Measurements from ENCODE around the gene ZNF428. TPM values are rescaled to one million over a fixed set of nuclear protein-coding genes. Genes with fewer than 3 reads are reported as not detected.

The ZNF428 gene
- total and polyA plus RNA-seq, 2 of the 8 experiments (the other 6 are each of a cell fraction or from before 2014, with no cell fraction given) = 7.8 to 16.7 TPM

DNA sequence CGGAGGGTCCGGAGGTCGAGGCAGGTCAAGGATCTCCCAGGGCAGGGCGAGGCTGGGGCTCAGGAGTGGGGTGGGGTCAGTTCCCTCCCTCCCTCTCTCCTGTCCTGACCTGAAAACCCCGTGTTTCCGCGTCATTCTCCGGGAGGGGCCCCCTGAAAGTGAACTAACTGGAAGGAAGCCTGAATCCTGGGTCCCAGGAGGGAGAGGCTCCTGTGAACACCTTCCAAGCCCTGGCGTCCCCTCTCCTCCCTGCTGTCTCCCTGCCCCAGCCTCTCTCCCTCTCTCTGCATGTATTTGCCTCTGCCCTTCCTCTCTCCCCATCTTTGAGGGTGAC lies 21.0 kb upstream of the ZNF428 start:
- Histone ChIP-seq H2AK5ac (ENCODE audit: low read depth, low read length) (no peak overlapping the region), H3K23me2 (ENCODE audit: low read depth, low read length) (peaks cover 12% of the 10 kb centered on the region), H3K56ac (replicated peaks; ENCODE audit: insufficient read length, low read depth, low read length) (no peak overlapping the region), H2BK15ac (ENCODE audit: low read length) (peak overlapping the region; percentile 92; the same call in 1 of the 2 replicates), H4K5ac (ENCODE audit: insufficient read length, low read depth, low read length) (no peak overlapping the region), H2BK12ac (ENCODE audit: low read depth, low read length) (peak overlapping the region; percentile 78; the same call in 1 of the 2 replicates), H3K27ac (ENCODE audit: low read depth, low read length) (no peak overlapping the region), H3K4me2 (ENCODE audit: insufficient read depth in 1 of 2, low read depth in 2 of 2, low read length in 2 of 2) (peak overlapping the region; percentile 88 to 92), H4K91ac (replicated peaks; ENCODE audit: insufficient read length, low read length) (peak overlapping the region; percentile 48), H3K79me1 (ENCODE audit: low read depth, low read length) (peaks cover 2% of the 10 kb centered on the region; the same call in 1 of the 2 replicates), H3K14ac (ENCODE audit: insufficient read length) (no peak overlapping the region), H4K20me1 (replicated peaks in 1 of 2; ENCODE audit: control insufficient read depth in 1 of 2, insufficient read depth in 2 of 2, low read length in 2 of 2) (no peaks in the 10 kb centered on the region), H2BK5ac (ENCODE audit: low read depth, low read length) (peak overlapping the region; percentile 85; the same call in 1 of the 2 replicates), H3K27me3 (replicated peaks in 1 of 4; ENCODE audit: control insufficient read depth in 3 of 4, extremely low read depth in 1 of 4, insufficient read depth in 3 of 4, low read length in 3 of 4) (peaks cover 11 to 48% (median 29%) of the 10 kb centered on the region in 4 experiments), H3K4ac (replicated peaks; ENCODE audit: insufficient read length, low read depth, low read length) (no peak overlapping the region), H2BK120ac (replicated peaks; ENCODE audit: low read depth, low read length) (no peak overlapping the region), H3K36me3 (ENCODE audit: control insufficient read depth in 2 of 4, insufficient read depth in 4 of 4, low read length in 3 of 4) (no peaks in the 10 kb centered on the region), H3K4me1 (replicated peaks in 1 of 4; ENCODE audit: control insufficient read depth in 3 of 4, insufficient read depth in 4 of 4, low read length in 3 of 4) (peaks cover 6 to 22% (median 13%) of the 10 kb centered on the region in 4 experiments), H3K18ac (ENCODE audit: extremely low read depth, low read length) (peak overlapping the region; percentile 65; the same call in 1 of the 2 replicates), H4K8ac (ENCODE audit: extremely low read depth, insufficient read depth, low read length) (no peak overlapping the region), H2BK20ac (ENCODE audit: low read length) (no peak overlapping the region), H3K9me3 (ENCODE audit: insufficient read depth in 2 of 2, low read depth in 1 of 2, low read length in 1 of 2) (no peaks in the 10 kb centered on the region), H3K79me2 (ENCODE audit: control insufficient read depth in 1 of 2, insufficient read depth in 2 of 2, low read length in 2 of 2) (no peaks in the 10 kb centered on the region), H3K9ac (replicated peaks in 1 of 4; ENCODE audit: extremely low read depth in 1 of 4, low read depth in 3 of 4, low read length in 3 of 4) (no peak overlapping the region; a peak in 1 of 7 replicates), H3K23ac (ENCODE audit: insufficient read length) (no peak overlapping the region), H3K4me3 (ENCODE audit: extremely low read depth in 1 of 4, insufficient read depth in 2 of 4, low read depth in 3 of 4, low read length in 4 of 4) (peak overlapping the region; percentile 52 to 92 (median 71)), H2AFZ (ENCODE audit: low read length) (no peak overlapping the region; the same call in 1 of the 2 replicates)
- TF ChIP-seq SIRT6 (IDR thresholded peaks at IDR 0.05; ENCODE audit: low read length) (no peak), TAF1 (IDR thresholded peaks at IDR 0.05; ENCODE audit: low read depth, low read length) (no peak), TCF12 (IDR thresholded peaks at IDR 0.05; ENCODE audit: low read depth, low read length) (no peak), GTF2F1 (IDR thresholded peaks at IDR 0.05; ENCODE audit: borderline replicate concordance, low read depth, low read length) (no peak), TEAD4 (IDR thresholded peaks at IDR 0.05; ENCODE audit: low read depth, low read length) (no peak), TAF7 (optimal IDR thresholded peaks at IDR 0.05; ENCODE audit: borderline replicate concordance, low read depth, low read length) (no peak), CEBPB (IDR thresholded peaks at IDR 0.05; ENCODE audit: low read depth, low read length) (no peak), KDM4A (IDR thresholded peaks at IDR 0.05; ENCODE audit: low read depth, low read length, severe bottlenecking) (peak; percentile 12), EZH2 (IDR thresholded peaks at IDR 0.05; ENCODE audit: low read depth, low read length, severe bottlenecking) (peak; percentile 17), BACH1 (IDR thresholded peaks at IDR 0.05; ENCODE audit: low read length) (no peak), KDM1A (IDR thresholded peaks at IDR 0.05; ENCODE audit: borderline replicate concordance, low read length) (no peak), FOSL1 (IDR thresholded peaks at IDR 0.05; ENCODE audit: insufficient read depth, low read depth, low read length) (no peak), ASH2L (IDR thresholded peaks at IDR 0.05; ENCODE audit: low read length) (no peak)
- WGBS, 2 experiments (ENCODE audit: extremely low coverage in 1 of 2, insufficient coverage in 1 of 2, insufficient read length in 1 of 2, insufficient replicate concordance in 2 of 2, low coverage in 1 of 2, low lambda C conversion rate in 2 of 2, missing lambda C conversion rate in 1 of 2) = 16% methylated on average over 5 of the region's 9 CpGs; no CpG with 5 or more reads in 1 of the 2 experiments
- POLR2A ChIA-PET (ENCODE audit: partially characterized antibody) = interaction anchor here (1.2 to 1.7 kb wide), 3 partner anchors 12 to 36 kb away, joined by 3 to 4 read pairs (median 3); no protein-coding TSS in a partner anchor
- CTCF ChIA-PET (ENCODE audit: partially characterized antibody) = interaction anchor here (1.2 kb wide), 1 partner anchor 120 kb away, joined by 3 read pairs; no protein-coding TSS in a partner anchor
- no peak for FAIRE-seq
- DNase-seq (ENCODE audit: low read depth in 1 of 2, low spot score in 2 of 2) = no peak
